Astrocyte (in vitro differentiated cells and primary cell): Measurements from ENCODE around the gene PLD2.

Source experiments
- EZH2 ChIP-seq: IDR thresholded peaks from 2 replicates; pipeline ENCODE4 v1.6.1; 2012; ENCODE audit warnings: mild to moderate bottlenecking, low read length, inconsistent platforms; ENCODE audit not compliant: insufficient read depth
- TF ChIP-seq, protein P1 (sequence below): IDR thresholded peaks from 2 replicates; pipeline ENCODE4 v1.5.1; 2011; ENCODE audit warnings: low read depth, mild to moderate bottlenecking, inconsistent platforms, low read length, moderate library complexity; ENCODE audit not compliant: insufficient read depth

DNA sequence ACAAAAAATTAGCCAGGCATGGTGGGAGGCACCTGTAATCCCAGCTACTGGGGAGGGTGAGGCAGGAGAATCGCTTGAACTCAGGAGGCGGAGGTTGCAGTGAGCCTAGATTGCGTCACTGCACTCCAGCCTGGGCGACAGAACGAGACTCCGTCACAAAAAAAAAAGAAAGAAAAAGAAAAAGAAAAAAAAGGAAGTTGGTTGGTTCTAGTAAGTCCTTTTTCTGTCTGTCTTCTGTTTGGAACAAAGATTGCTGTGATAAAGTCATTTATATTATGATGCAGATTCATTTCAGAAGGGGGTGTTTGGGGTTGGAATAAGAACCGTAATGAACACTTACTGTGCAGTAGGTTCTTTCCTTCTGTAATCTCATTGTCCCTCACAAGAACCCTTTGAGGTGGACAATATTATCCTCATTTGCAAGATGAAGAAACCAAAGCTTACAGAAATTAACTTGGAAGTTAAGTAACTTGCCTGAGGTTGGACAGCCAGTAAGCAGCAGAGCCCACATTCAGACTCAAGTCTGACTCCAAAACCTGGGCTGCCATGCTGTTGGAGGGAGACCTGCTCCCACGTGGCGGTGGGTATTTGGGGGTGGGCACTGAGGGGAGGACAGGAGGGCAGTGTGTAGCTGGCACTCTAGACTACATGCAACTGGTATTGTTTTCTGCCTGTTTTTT, 36.5 kb downstream of the PLD2 start:
- TF ChIP-seq, protein P1, sequence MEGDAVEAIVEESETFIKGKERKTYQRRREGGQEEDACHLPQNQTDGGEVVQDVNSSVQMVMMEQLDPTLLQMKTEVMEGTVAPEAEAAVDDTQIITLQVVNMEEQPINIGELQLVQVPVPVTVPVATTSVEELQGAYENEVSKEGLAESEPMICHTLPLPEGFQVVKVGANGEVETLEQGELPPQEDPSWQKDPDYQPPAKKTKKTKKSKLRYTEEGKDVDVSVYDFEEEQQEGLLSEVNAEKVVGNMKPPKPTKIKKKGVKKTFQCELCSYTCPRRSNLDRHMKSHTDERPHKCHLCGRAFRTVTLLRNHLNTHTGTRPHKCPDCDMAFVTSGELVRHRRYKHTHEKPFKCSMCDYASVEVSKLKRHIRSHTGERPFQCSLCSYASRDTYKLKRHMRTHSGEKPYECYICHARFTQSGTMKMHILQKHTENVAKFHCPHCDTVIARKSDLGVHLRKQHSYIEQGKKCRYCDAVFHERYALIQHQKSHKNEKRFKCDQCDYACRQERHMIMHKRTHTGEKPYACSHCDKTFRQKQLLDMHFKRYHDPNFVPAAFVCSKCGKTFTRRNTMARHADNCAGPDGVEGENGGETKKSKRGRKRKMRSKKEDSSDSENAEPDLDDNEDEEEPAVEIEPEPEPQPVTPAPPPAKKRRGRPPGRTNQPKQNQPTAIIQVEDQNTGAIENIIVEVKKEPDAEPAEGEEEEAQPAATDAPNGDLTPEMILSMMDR = no peak
- TF ChIP-seq EZH2 = no peak
